Measurements from ENCODE around the gene LRRIQ1.

Gene LRRIQ1

DNA sequence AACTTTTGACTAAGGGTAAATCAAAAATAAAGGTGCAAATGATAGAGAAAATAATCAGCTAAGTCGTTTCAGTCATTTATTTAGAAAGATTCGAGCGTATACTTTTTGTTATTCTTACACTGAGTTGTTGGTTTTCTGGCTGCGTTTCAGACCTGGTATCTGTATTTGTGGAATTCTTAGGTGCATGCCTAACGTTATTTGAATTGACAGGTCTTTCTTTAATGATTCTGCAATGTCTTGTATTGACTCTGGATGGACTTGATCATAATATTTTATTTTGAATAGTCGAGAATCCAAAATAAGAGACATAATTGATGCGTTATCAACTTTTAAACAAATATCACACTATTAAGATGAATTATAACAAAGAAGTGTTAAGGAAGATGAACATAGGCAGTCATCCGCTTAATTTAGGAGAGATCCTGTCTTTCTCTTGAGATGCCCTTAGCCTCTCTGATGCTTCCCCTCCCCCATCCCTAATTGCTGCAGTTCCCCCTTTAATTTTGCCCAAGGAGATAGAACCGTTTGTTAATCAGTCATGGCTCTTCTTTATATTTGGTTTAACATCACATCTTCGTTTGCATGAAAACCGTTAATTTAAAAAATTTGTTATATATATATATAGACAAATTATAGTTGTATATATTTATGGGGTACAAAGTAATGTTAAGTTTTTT is 245.6 kb downstream of the LRRIQ1 start:
- DNase-seq (ENCODE audit: low spot score): no peak

DNA sequence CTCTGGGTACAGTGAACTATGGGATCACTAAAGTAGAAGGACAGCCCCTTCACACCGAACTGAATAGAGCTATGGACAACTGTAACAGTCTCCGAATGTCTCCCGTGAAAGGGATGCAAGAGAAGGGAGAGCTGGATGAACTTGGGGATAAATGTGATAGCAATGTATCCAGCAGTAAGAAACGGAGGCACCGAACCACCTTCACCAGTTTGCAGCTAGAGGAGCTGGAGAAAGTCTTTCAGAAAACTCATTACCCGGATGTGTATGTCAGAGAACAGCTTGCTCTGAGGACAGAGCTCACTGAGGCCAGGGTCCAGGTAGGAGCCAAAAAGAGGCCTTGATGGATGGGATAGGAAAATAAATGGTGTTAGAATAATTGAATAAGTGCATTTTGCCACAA is 247.4 kb downstream of the LRRIQ1 start:
- DNase-seq (ENCODE audit: low spot score): no peak
